Measurements from ENCODE around the gene GBP7.

Gene GBP7

GRCh38 chr1:89149976-89150375 lies 25.8 kb downstream of the GBP7 start:
- Histone ChIP-seq H3K4me1 (ENCODE audit: low read length) (no peaks in the 10 kb centered on the region), H3K9me3 (replicated peaks; ENCODE audit: insufficient read depth, low read length) (no peaks in the 10 kb centered on the region), H3K4me3 (ENCODE audit: low read length) (no peak overlapping the region), H3K27ac (ENCODE audit: low read length) (no peak overlapping the region), H3K27me3 (replicated peaks; ENCODE audit: insufficient read depth, low read length) (no peaks in the 10 kb centered on the region), H4K20me1 (ENCODE audit: insufficient read depth, low read length) (no peaks in the 10 kb centered on the region), H3K9ac (ENCODE audit: low read length) (no peak overlapping the region), H3K79me2 (ENCODE audit: low read length) (no peaks in the 10 kb centered on the region), H3F3A (ENCODE audit: insufficient read depth, low read length) (no peaks in the 10 kb centered on the region), H2AFZ (ENCODE audit: low read length) (no peak overlapping the region), H3K9me2 (replicated peaks; ENCODE audit: insufficient read depth, low read length) (no peaks in the 10 kb centered on the region), H3K36me3 (replicated peaks; ENCODE audit: insufficient read depth, low read length) (no peaks in the 10 kb centered on the region), H3K4me2 (ENCODE audit: low read depth, low read length) (no peak overlapping the region)
- TF ChIP-seq CTCF (IDR thresholded peaks at IDR 0.05; ENCODE audit: low read length), result no peak
- TF ChIP-seq EZH2 (optimal IDR thresholded peaks at IDR 0.05; ENCODE audit: low read depth, low read length), result no peak
- no peak for TF ChIP-seq EZH2phosphoT487 (IDR thresholded peaks at IDR 0.05; ENCODE audit: low read length)
- no peak for DNase-seq

- no peaks in the 10 kb centered on the region for H3K9me3 ChIP-seq (replicated peaks; ENCODE audit: insufficient read depth, low read length)
- H3K36me3 ChIP-seq (replicated peaks; ENCODE audit: insufficient read depth, low read length), result no peaks in the 10 kb centered on the region
- H2AFZ ChIP-seq (ENCODE audit: low read length), result no peak overlapping the region
- H3K27me3 ChIP-seq (replicated peaks; ENCODE audit: insufficient read depth, low read length), result no peaks in the 10 kb centered on the region
- H3K4me2 ChIP-seq (ENCODE audit: low read depth, low read length), result no peak overlapping the region
- no peak for TF ChIP-seq EZH2 (optimal IDR thresholded peaks at IDR 0.05; ENCODE audit: low read depth, low read length)
- TF ChIP-seq CTCF (IDR thresholded peaks at IDR 0.05; ENCODE audit: low read length), result no peak
- no peak for TF ChIP-seq EZH2phosphoT487 (IDR thresholded peaks at IDR 0.05; ENCODE audit: low read length)
- H3K4me1 ChIP-seq (ENCODE audit: low read length), result no peaks in the 10 kb centered on the region
- H3K9ac ChIP-seq (ENCODE audit: low read length), result no peak overlapping the region
- H3K4me3 ChIP-seq (ENCODE audit: low read length), result no peak overlapping the region
- no peaks in the 10 kb centered on the region for H3K9me2 ChIP-seq (replicated peaks; ENCODE audit: insufficient read depth, low read length)
- H3F3A ChIP-seq (ENCODE audit: insufficient read depth, low read length), result no peaks in the 10 kb centered on the region
- H3K79me2 ChIP-seq (ENCODE audit: low read length), result no peaks in the 10 kb centered on the region
- no peak for DNase-seq
- no peaks in the 10 kb centered on the region for H4K20me1 ChIP-seq (ENCODE audit: insufficient read depth, low read length)
- H3K27ac ChIP-seq (ENCODE audit: low read length), result no peak overlapping the region
Measured at GRCh38 chr1:89149229-89149628, 26.6 kb downstream of the GBP7 start.

GRCh38 chr1:89147678-89148658 lies 27.8 kb downstream of the GBP7 start:
- no peak overlapping the region for H3K27ac ChIP-seq (ENCODE audit: low read length)
- H2AFZ ChIP-seq (ENCODE audit: low read length), result no peak overlapping the region
- no peak for DNase-seq
- no peak overlapping the region for H3K4me3 ChIP-seq (ENCODE audit: low read length)
- H3K9me2 ChIP-seq (replicated peaks; ENCODE audit: insufficient read depth, low read length), result no peaks in the 10 kb centered on the region
- H4K20me1 ChIP-seq (ENCODE audit: insufficient read depth, low read length), result no peaks in the 10 kb centered on the region
- H3K4me1 ChIP-seq (ENCODE audit: low read length), result no peaks in the 10 kb centered on the region
- H3K4me2 ChIP-seq (ENCODE audit: low read depth, low read length), result no peak overlapping the region
- H3K9me3 ChIP-seq (replicated peaks; ENCODE audit: insufficient read depth, low read length), result no peaks in the 10 kb centered on the region
- no peak overlapping the region for H3K9ac ChIP-seq (ENCODE audit: low read length)
- H3F3A ChIP-seq (ENCODE audit: insufficient read depth, low read length), result no peaks in the 10 kb centered on the region
- H3K36me3 ChIP-seq (replicated peaks; ENCODE audit: insufficient read depth, low read length), result no peaks in the 10 kb centered on the region
- TF ChIP-seq EZH2 (optimal IDR thresholded peaks at IDR 0.05; ENCODE audit: low read depth, low read length), result no peak
- no peaks in the 10 kb centered on the region for H3K27me3 ChIP-seq (replicated peaks; ENCODE audit: insufficient read depth, low read length)
- no peaks in the 10 kb centered on the region for H3K79me2 ChIP-seq (ENCODE audit: low read length)

- Histone ChIP-seq H3K27me3 (replicated peaks; ENCODE audit: insufficient read depth, low read length) (no peaks in the 10 kb centered on the region), H3F3A (ENCODE audit: insufficient read depth, low read length) (no peaks in the 10 kb centered on the region), H3K9ac (ENCODE audit: low read length) (no peak overlapping the region), H3K9me2 (replicated peaks; ENCODE audit: insufficient read depth, low read length) (no peaks in the 10 kb centered on the region), H3K4me2 (ENCODE audit: low read depth, low read length) (no peak overlapping the region), H3K4me3 (ENCODE audit: low read length) (no peak overlapping the region), H2AFZ (ENCODE audit: low read length) (no peak overlapping the region), H3K79me2 (ENCODE audit: low read length) (no peaks in the 10 kb centered on the region), H3K4me1 (ENCODE audit: low read length) (no peaks in the 10 kb centered on the region), H3K27ac (ENCODE audit: low read length) (no peak overlapping the region), H4K20me1 (ENCODE audit: insufficient read depth, low read length) (no peaks in the 10 kb centered on the region), H3K36me3 (replicated peaks; ENCODE audit: insufficient read depth, low read length) (no peaks in the 10 kb centered on the region), H3K9me3 (replicated peaks; ENCODE audit: insufficient read depth, low read length) (no peaks in the 10 kb centered on the region)
- no peak for DNase-seq
- TF ChIP-seq CTCF (IDR thresholded peaks at IDR 0.05; ENCODE audit: low read length) (no peak), EZH2phosphoT487 (IDR thresholded peaks at IDR 0.05; ENCODE audit: low read length) (no peak), EZH2 (optimal IDR thresholded peaks at IDR 0.05; ENCODE audit: low read depth, low read length) (no peak)
Measured at GRCh38 chr1:89146721-89147120, 29.1 kb downstream of the GBP7 start.
